Activated CD4-positive, alpha-beta T cell treated with anti-CD3 and anti-CD28 coated beads for 48 hours (primary cell): ENCODE data around the gene NXPH1.

ENCODE experiments used
- DNase-seq: peaks from one replicate; pipeline ENCODE4 v3.0.0-alpha.2; 2020

Gene NXPH1

GRCh38 chr7:8433477-8434289 lies at the start of gene NXPH1:
Gene NXPH1, plus strand, starts transcription at chr7:8433609.
- peak; percentile 31 for DNase-seq

DNA sequence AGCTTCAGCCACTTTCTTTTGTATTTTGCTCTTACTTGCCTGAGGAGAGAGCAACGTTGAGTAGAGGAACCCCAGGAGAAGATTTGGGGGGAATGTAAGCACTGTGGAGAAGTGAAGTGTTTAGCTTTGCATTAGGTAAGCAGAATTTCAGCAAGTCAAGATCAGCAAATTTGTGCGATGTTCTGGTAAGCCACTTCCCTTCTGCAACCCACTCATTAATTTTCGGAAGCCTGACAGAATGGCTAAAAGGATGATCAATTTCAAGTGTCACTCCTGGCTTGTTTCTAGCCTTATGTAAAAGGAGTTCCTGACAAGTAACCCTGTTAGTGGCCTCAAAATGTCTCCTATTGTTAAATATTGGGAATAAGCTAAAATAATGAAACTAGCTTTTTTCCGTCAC lies 48.5 kb upstream of the NXPH1 start:
- no peak for DNase-seq

GRCh38 chr7:8386926-8387550 lies 46.4 kb upstream of the NXPH1 start:
- DNase-seq = no peak

DNA sequence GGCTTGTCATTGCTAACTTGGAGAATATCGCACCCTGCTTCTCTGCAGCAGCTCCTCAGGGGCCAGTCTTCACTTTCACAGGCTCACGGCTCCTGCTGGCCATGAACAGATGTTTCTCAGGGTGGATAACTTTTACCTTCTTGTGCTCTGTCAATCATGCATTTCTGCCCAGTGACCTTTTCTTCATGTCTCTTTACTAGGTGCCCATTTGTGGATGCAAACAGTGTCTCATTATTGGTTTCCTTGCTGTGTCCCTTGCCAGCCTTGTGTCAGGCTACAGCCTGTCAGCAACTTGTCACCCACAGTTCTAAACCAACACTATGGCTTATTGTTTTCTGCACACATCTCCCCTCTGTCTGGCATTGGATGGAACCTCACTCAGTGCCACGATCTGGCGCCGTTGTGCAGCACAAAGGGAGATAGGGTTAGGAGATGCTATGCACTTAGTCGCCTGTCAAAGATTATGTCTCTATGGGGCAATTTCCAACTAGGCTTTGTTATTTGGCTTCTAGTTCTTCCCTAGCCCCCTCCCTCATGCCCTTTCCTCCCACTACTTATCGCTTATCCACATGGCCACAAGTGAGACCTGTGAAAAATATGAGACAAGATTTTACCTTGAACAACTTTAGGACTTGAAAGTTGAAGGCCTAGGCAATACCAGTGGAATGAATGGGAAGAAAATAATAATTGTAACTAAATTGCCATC lies 45.7 kb upstream of the NXPH1 start:
- DNase-seq = no peak

- DNase-seq = no peak
These were observed 45.2 kb upstream of the NXPH1 start for GRCh38 chr7:8388257-8388625.

- DNase-seq = no peak
These were observed 43.7 kb upstream of the NXPH1 start for GRCh38 chr7:8389593-8390261.

DNA sequence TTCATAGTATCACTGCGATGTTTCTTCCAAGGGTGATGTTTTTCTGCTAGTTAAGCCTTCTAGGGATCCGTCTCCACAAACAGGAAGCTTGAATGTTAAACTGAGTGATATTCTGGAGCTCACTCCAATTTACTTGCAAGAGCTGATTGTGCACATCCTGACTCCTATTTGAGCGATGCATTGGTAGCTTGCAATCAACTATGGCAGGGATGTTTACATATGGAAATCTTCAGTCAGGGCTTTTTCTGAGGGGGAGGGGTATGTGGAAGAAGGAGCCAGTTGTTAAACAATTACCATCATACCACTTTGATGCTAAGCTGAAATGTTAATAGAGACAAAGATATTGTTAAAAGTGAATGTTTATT lies 43.2 kb upstream of the NXPH1 start:
- no peak for DNase-seq

DNA sequence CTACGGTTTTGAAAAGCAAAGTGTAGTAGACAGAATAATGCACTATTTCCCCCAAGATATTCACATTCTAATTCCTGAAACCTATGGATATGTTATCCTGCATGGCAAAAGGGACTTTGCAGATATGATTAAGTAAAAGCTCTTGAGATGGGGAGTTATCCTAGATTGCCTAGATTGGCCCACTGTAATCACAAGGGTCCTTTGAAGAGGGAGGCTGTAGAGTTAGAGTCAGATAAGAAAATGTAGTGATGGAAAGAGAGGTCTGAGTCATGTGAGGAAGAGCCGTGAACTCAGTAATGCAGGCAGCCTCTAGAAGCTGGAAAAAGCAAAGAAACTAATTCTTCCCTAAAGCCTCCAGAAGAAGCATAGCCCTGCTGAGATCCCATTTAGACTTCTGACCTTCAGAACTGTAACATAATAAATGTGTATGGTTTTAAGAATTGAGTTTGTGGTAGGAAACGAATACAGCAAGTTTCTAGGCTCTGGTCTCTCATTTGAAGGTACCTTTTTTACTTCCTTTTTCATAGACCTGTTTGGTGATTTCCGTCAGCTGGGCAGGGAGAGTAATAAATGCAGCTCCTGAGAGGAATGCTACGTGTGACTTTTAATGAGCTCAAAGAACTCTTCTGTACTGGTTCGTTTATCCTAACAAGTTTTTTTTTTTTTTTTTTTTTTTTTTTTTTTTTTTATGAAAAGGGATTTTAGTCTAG lies 41.9 kb upstream of the NXPH1 start:
- no peak for DNase-seq

DNA sequence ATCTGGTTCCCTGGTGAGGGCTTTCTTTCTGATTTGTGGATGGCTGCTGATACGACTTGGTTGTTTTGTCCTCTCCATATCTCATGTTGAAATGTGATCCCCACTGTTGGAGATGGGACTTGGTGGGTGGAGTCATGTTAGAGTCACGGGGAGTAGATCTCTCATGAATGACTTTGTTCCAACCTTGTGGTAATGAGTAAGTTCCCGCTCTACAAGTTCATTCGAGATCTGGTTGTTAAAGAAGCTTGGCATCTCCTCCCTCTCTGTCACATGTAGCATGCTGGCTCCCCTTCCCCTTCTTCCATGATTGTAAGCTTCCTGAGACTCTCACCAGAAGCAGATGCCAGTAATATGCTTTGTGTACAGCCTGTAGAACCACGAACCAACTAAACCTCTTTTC lies 37.1 kb upstream of the NXPH1 start:
- DNase-seq = no peak

DNA sequence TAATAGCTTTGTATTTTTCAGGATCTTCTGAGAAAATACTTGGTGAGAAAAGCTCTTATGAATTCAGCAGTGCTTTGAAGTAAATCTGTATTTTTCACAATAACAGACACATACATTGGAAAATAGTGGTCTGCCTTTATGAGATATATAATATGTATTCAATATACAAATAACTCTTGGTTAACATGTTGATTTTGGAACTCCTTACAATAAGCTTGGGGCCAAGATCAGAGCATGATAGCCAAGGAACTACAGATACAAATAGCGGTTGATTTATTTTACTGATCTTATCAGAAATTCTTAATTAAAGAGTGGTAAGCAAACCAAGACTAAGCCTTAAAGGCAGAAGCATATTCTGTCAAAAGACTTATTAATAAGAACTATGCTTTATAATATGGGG lies 24.5 kb upstream of the NXPH1 start:
- DNase-seq = no peak

- no peak for DNase-seq
These were observed 22.3 kb upstream of the NXPH1 start for GRCh38 chr7:8411103-8411502.

DNA sequence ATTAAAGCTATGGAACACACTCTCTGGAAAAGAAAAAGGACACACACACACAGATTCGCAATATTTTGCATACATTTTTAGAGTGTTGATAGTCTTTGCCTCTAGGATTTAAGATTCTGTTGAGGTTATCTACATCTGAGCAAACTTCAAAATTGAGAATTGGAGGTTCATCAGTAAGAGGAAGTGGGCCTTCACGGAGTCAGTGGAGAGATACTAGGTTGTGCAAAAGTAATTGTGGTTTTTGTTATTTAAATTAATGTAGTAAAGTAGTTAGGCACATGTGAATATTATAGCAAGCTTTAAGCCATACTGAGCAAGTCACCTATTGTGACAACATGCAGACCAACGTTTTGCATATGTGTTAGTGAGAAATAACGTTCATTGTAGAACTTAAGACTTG lies 19.8 kb upstream of the NXPH1 start:
- DNase-seq = no peak

GRCh38 chr7:8418629-8419245 lies 14.7 kb upstream of the NXPH1 start:
- DNase-seq = peak; percentile 56

DNA sequence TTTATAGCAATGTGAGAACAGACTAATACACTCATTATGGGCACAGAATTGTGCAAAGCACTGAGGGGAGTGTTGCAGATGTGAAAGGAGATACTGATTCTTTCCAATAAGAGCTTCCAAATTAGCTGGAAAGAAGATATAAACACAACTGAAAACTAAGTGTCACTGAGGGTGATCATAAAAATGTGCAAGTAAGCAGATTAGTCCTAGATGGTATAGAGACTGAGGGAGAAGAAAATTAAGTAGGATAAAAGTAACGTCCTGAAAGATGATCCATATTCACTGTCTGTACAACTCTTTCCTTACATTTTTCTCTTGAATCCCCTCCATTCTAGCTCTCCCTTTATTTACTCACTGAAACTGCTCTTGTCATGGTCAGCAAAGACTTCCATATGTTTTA lies 11.2 kb upstream of the NXPH1 start:
- DNase-seq = no peak

GRCh38 chr7:8423057-8423456 lies 10.4 kb upstream of the NXPH1 start:
- no peak for DNase-seq

DNA sequence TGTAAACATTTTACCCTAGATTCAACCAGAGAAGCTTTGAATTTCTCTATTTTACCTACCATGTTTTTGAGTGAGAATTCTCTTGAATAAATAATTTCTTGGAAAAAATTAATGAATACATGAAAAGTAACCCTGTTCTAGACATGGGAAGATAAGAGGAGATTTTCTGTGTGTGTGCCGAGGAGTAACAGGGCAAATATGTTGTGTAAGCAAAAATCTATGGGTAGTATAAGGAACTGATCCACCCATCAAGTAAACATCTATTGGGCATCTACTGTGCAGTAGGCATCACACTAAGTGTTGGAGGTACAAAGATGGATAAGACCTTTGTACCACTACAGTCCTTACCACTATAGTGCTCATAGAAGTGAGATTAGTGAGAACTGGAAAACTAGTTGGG lies 8.2 kb upstream of the NXPH1 start:
- DNase-seq = no peak

DNA sequence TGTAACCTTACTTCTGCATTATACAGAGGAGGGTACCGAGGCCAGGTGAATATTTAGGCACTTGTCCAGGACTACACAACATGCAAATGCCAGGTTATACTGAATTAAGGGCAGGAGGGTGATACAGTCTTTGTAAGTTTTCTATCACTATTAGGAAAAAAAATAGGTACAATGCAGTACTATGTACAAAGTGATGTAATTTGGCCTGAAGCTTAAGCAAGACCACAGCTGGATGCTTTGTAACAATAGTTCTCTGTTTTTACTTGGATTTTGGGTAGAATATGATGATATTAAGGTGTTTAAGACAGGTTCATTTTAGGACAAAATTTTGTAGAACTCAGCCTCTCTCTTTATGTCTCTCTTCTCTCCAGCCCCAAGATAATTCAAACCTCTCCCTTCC lies 2.8 kb upstream of the NXPH1 start:
- DNase-seq = no peak

DNA sequence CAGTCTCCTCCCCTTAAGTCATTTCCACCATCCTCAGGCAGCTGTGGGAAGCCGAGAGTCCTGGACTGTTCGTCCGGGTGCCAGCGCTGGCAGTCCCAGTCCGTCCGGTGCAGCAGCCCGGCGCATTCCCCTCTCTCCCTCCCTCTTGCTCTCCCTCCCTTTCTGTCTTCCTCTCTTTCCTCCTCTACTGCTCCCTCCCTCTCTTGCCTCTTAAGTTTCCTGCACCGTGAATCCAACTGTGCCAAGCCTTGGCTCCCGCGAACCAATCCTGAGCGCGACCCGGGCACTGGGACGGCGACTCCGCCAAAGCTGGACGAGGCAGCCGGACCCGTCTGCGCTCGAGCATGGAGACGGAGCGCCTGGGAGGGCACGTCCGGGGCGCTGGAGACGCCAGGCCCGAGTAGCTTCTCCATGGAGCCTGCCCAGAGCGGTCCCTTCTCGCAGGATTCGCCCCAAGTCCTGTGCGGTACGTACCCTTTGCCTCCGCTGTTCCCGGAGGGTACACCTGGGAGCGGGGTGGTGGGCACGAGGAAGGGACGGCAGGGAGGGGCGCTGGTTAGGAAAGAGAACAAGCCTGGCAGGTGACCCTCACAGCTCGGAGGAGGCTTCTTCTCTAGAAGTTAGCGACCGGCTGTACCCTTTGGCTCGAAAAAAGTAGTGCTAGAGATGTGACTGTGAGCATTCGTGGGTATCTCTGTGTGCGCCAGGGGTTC lies 1.0 kb downstream of the NXPH1 start:
- no peak for DNase-seq

GRCh38 chr7:8435095-8435494 lies 1.7 kb downstream of the NXPH1 start:
- DNase-seq = no peak

GRCh38 chr7:8435590-8436545 lies 2.5 kb downstream of the NXPH1 start:
- DNase-seq = no peak

- peak; percentile 78 for DNase-seq
These were observed 3.6 kb downstream of the NXPH1 start for GRCh38 chr7:8436965-8437364.
